Left ventricle myocardium inferior (tissue), 1 donor: ENCODE data around the gene LSM8. TPM values are rescaled to one million over a fixed set of nuclear protein-coding genes. Genes with fewer than 3 reads are reported as not detected.
"Not testable (repeated sequence)": the region's sequence is repeated elsewhere in the genome, so short reads cannot be mapped to it uniquely, and the experiment has no call there.

Experiments
- DNase-seq: peaks from one replicate; pipeline ENCODE4 v3.0.0-alpha.2; 2020
- H3K27ac ChIP-seq: fragments of 200-600 bp; replicated peaks from 2 replicates; pipeline ENCODE4 v1.8.0; 2021
- H3K27me3 ChIP-seq: fragments of 200-600 bp; 2 replicates; pipeline ENCODE4 v1.8.0; 2021; ENCODE audit warnings: low read depth
- H3K36me3 ChIP-seq: fragments of 200-600 bp; 2 replicates; pipeline ENCODE4 v1.8.0; 2021
- H3K4me1 ChIP-seq: fragments of 200-600 bp; 2 replicates; pipeline ENCODE4 v1.8.0; 2021
- H3K4me3 ChIP-seq: fragments of 200-600 bp; 2 replicates; pipeline ENCODE4 v1.8.0; 2021; ENCODE audit warnings: mild to moderate bottlenecking, moderate library complexity
- H3K9me3 ChIP-seq: fragments of 200-600 bp; replicated peaks from 2 replicates; pipeline ENCODE4 v1.8.0; 2021
- intact Hi-C: fragments of 100-400 bp; cut with micrococcal nuclease; formaldehyde crosslinking; loops from one replicate; pipeline ENCODE4 v1.11.0; 2022
- long read RNA-seq: library from polyadenylated mRNA; unstranded; transcript quantifications from one replicate; pipeline ENCODE4 v2.0.0, GENCODE V29; 2021
- total RNA-seq: library from RNA; stranded (reverse); fragmentation: NEBNext Ultra II Directional; extraction: Animal tissue kit (Norgen Biotek cat#: 25700); gene quantifications from one replicate; pipeline ENCODE4 v1.2.1, GENCODE V29; 2021
- TF ChIP-seq, protein P1 (sequence below): fragments of 200-600 bp; IDR thresholded peaks from 2 replicates; pipeline ENCODE4 v1.8.0; 2021; ENCODE audit warnings: antibody characterized with exemption, mild to moderate bottlenecking, borderline replicate concordance
- donor health status: DM: no; HTN: yes; CAD: no; lungs with severe emphysema.

Gene LSM8
- 16.6 TPM for total RNA-seq
- long read RNA-seq, transcript LSM8-201 (4 exons, 1,305 nt) = major isoform, 12 of 13 reads
- long read RNA-seq, partial matches to known transcripts = 0 of 13 reads
- long read RNA-seq, other reads (novel, unspliced or antisense) = 1 of 13 reads

DNA sequence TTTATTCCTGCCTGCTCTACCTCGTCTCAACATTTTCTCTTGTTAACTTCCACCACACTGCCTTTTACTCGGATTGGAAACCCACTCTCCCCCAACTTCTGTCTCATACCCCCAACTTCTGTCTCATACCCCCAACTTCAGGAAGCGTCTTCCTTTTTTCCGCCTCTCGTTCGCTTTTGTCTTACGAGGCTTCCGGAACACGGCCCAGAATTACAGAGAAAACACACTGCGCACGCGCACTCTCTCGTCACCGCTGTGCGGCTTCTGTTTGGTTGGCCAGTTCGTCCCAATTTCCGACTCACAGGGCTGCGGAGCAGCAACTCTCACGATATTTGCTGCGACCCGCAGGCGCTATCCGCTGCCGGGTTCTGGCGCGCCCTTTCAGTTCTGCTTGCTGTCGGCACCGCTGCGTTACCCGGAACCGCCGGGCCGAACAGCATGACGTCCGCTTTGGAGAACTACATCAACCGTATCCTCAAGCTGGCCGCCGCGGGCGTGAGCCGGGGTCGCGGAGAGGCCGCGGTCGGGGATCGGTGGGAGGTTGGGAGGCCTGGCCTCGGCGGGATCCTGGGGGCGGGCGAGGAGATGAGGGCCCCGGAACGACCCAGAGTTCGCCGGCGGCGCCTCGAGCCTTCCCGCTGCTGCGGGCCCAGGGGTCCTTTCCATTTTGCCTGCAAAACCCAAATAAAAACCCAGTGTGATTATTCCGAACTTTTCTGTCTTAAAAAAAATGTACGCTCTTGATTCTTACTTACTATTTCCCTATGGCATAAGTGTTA is at the start of gene LSM8:
Gene LSM8, plus strand, starts transcription at position 379 of the 779 bp plus-strand sequence. Its CDS starts 60 bp downstream, at position 439.
- intact Hi-C loops = no loop called here
- Histone ChIP-seq H3K4me1 (peaks cover 41% of the 10 kb centered on the region), H3K27ac (peak within 1 kb of the TSS; percentile 90), H3K27me3 (no peaks in the 10 kb centered on the region), H3K9me3 (no peaks in the 10 kb centered on the region), H3K36me3 (peaks cover 17% of the 10 kb centered on the region), H3K4me3 (peak within 1 kb of the TSS; percentile 89)
- DNase-seq = peak; percentile 97
- TF ChIP-seq, protein P1, sequence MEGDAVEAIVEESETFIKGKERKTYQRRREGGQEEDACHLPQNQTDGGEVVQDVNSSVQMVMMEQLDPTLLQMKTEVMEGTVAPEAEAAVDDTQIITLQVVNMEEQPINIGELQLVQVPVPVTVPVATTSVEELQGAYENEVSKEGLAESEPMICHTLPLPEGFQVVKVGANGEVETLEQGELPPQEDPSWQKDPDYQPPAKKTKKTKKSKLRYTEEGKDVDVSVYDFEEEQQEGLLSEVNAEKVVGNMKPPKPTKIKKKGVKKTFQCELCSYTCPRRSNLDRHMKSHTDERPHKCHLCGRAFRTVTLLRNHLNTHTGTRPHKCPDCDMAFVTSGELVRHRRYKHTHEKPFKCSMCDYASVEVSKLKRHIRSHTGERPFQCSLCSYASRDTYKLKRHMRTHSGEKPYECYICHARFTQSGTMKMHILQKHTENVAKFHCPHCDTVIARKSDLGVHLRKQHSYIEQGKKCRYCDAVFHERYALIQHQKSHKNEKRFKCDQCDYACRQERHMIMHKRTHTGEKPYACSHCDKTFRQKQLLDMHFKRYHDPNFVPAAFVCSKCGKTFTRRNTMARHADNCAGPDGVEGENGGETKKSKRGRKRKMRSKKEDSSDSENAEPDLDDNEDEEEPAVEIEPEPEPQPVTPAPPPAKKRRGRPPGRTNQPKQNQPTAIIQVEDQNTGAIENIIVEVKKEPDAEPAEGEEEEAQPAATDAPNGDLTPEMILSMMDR = no peak

DNA sequence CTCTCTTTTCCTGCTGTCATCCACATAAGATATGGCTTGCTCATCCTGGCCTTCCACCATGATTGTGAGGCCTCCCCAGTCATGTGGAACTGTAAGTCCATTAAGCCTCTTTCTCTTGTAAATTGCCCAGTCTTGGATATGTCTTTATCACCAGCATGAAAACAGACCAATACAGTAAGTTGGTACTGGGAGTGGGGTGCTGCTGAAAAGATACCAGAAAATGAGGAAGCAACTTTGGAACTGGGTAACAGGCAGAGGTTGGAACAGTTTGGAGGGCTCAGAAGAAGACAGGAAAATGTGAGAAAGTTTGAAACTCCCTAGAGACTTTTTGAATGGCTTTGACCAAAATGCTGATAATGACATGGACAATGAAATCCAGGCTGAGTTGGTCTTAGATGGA is 49.5 kb upstream of the LSM8 start:
- H3K4me3 ChIP-seq, H3K36me3 ChIP-seq, H3K27ac ChIP-seq, H3K9me3 ChIP-seq, H3K4me1 ChIP-seq, intact Hi-C loops, DNase-seq, H3K27me3 ChIP-seq: not testable (repeated sequence)

DNA sequence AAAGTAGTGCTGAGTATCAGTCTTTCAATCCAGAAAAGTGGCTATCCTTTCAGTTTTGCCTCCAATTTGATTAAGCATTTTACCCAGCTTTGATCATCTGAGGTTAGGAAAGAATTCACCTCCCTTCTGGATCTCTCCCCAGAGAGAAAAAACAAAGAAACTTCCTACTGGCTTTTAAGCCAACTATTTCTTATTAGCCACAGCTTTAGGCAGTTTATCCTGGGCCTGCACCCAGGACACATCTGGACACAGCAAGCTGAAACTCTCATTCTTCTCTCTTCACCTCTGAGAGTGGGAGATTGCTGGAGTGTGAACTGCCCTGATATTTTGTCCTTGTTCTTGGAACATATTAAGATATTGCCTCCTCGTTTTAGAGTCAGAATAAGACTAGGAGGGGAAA is 43.5 kb upstream of the LSM8 start:
- H3K4me1 ChIP-seq = no peaks in the 10 kb centered on the region
- TF ChIP-seq, protein P1 = no peak

DNA sequence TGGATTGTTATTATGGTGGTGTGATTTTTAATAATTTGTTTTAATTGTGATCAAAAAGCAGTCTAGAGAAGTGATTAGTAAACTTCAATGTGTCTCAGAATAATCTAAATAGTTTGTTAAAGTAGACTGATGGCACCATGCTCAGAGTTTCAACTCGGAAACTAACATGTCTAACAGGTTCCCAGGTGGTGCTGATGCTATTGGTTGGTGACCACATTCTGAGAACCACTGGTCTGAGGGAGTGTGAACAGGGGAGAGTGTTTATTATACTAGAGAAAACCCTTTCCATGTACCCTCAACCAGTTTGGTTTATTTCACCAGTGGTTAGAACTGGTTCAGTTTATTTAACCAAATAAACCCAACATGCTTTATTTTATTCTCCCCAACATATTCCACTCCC is 42.0 kb upstream of the LSM8 start:
- H3K4me3 ChIP-seq = no peak overlapping the region
- H3K9me3 ChIP-seq = no peaks in the 10 kb centered on the region
- no peaks in the 10 kb centered on the region for H3K27me3 ChIP-seq
- no peaks in the 10 kb centered on the region for H3K36me3 ChIP-seq
- TF ChIP-seq, protein P1 = no peak
- intact Hi-C loops = no loop called here
- no peak overlapping the region for H3K27ac ChIP-seq
- no peaks in the 10 kb centered on the region for H3K4me1 ChIP-seq
- DNase-seq = no peak

More for the DNA sequence above, 43.5 kb upstream of the LSM8 start:
- DNase-seq = no peak
- intact Hi-C loops = no loop called here
- Histone ChIP-seq H3K27ac (no peak overlapping the region), H3K9me3 (no peaks in the 10 kb centered on the region), H3K4me3 (no peak overlapping the region), H3K36me3 (no peaks in the 10 kb centered on the region), H3K27me3 (no peaks in the 10 kb centered on the region)

DNA sequence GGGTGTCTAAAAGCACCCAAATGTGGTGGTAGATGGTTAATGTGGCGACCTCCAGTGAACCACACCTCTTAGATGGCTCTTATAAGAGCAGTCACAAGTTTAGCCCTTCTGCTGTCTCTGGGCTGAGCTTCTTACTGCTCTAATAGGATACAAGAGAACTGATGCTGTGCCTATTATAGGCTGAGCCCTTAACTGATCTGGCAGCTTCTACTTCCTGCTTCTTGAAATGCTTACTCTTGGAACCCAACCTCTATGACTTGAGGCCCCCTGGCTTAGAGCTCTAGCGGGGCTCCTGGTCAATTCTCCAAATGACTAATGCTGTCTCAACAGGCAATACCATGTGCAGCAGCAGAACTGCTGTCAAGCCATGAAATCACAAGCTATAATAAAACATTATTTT is 35.0 kb upstream of the LSM8 start:
- intact Hi-C loops = no loop called here
- Histone ChIP-seq H3K27me3 (peaks cover 4% of the 10 kb centered on the region), H3K4me3 (no peak overlapping the region), H3K9me3 (no peaks in the 10 kb centered on the region), H3K36me3 (no peaks in the 10 kb centered on the region), H3K4me1 (peaks cover 5% of the 10 kb centered on the region), H3K27ac (no peak overlapping the region)
- TF ChIP-seq, protein P1 = no peak
- no peak for DNase-seq

DNA sequence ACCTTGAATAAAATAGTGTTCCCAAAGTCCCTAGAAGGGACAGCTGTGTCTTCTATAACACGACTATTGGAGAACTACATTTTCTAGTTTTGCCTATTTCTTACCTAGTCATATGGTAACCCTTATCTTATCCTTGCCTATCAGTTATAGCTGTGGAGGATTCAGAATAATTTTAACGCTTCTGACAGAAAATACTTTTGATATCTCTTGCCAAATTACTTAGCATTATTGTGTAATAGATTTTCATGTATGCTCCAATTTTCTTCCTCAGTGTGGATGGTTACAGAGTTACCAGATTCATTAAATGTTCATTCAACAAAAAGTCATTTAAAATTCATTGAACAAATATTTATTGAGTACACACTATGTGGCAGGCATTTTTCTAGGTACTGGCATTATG is 34.6 kb upstream of the LSM8 start:
- H3K27ac ChIP-seq = no peak overlapping the region
- DNase-seq = no peak
- intact Hi-C loops = no loop called here
- H3K36me3 ChIP-seq = no peaks in the 10 kb centered on the region
- peaks cover 8% of the 10 kb centered on the region for H3K27me3 ChIP-seq
- H3K4me3 ChIP-seq = no peak overlapping the region
- TF ChIP-seq, protein P1 = no peak
- H3K4me1 ChIP-seq = peaks cover 5% of the 10 kb centered on the region
- H3K9me3 ChIP-seq = no peaks in the 10 kb centered on the region
